Motor neuron (in vitro differentiated cells): ENCODE data around the gene USP46. TPM values are rescaled to one million over a fixed set of nuclear protein-coding genes. Genes with fewer than 3 reads are reported as not detected.

Experiments
- ATAC-seq, 8 experiments: fragments of 200-7000 bp; cut with Tn5 transposase; replicated peaks in 6 of 8; 2 replicates each; pipeline ENCODE4 v1.8.0; 2021; ENCODE audit warnings: mild to moderate bottlenecking in 8 of 8, moderate library complexity in 8 of 8
- H3K27ac ChIP-seq, 2 donors: fragments of 250-450 bp; sonication (Bioruptor Pico); 2 replicates each; pipeline ENCODE4 v1.9.0; 2021; ENCODE audit warnings: antibody characterized with exemption in 2 of 2, mild to moderate bottlenecking in 2 of 2, moderate library complexity in 1 of 2
- H3K4me1 ChIP-seq, 2 donors: fragments of 250-450 bp; sonication (Bioruptor Pico); replicated peaks in 1 of 2; 2 replicates each; pipeline ENCODE4 v1.6.1; 2021; ENCODE audit warnings: antibody characterized with exemption in 2 of 2, mild to moderate bottlenecking in 2 of 2, moderate library complexity in 1 of 2
- H3K4me3 ChIP-seq, 5 donors: fragments of 250-450 bp; sonication (Bioruptor Pico); 2 replicates each; pipeline ENCODE4 v1.9.0; 2021; ENCODE audit warnings: antibody characterized with exemption in 5 of 5, mild to moderate bottlenecking in 5 of 5, moderate library complexity in 4 of 5
- WGBS, 10 experiments: fragments of 450-650 bp; shearing (Covaris generic); methylation state at CpG; one replicate each; pipeline ENCODE4 v1.0.0; 2022; 5-methylcytosine and 5-hydroxymethylcytosine counted together
- in situ Hi-C, 9 experiments: fragments of 400-800 bp; cut with MboI; loops; one replicate each; pipeline ENCODE4 v1.15.0; 2021; ENCODE audit warnings: low sequenced_read_pairs in 9 of 9, low pct_unique_long_range_greater_than_20kb in 2 of 9; ENCODE audit not compliant: unreplicated experiment in 9 of 9
- total RNA-seq, 8 experiments: library from RNA; unstranded; fragments of 300-600 nt; gene quantifications; 2 replicates each; pipeline versions ENCODE4 v1.2.3 to v1.2.4, GENCODE V29; 2022

USP46 gene
- total RNA-seq, 8 experiments from 2014 or later = 9.2 to 20.7 (median 13.0) TPM

GRCh38 chr4:52576326-52576725, 82.8 kb downstream of the USP46 start:
- in situ Hi-C loops = loop anchor here in 1 of 9 experiments (25.0 kb wide), 1 partner anchor 411 kb away; no protein-coding TSS in a partner anchor

GRCh38 chr4:52575406-52575805, 83.7 kb downstream of the USP46 start:
- Histone ChIP-seq H3K4me1 (no peaks in the 10 kb centered on the region), H3K27ac (no peak overlapping the region), H3K4me3 (no peak overlapping the region)
- in situ Hi-C loops = loop anchor here in 1 of 9 experiments (25.0 kb wide), 1 partner anchor 412 kb away; no protein-coding TSS in a partner anchor
- WGBS, 10 experiments = 100% methylated on average over 1 of the region's 1 CpG; no CpG with 5 or more reads in 7 of the 10 experiments
- no peak for ATAC-seq

More at GRCh38 chr4:52576326-52576725, 82.8 kb downstream of the USP46 start:
- no peak overlapping the region for H3K27ac ChIP-seq
- ATAC-seq = no peak
- 80 to 100% (median 94%) methylated on average over 2 to 7 of the region's 7 CpGs for WGBS, 10 experiments
- no peaks in the 10 kb centered on the region for H3K4me1 ChIP-seq
- no peak overlapping the region for H3K4me3 ChIP-seq

- Histone ChIP-seq H3K27ac (no peak overlapping the region), H3K4me1 (no peaks in the 10 kb centered on the region), H3K4me3 (no peak overlapping the region)
- peak in 4 of 8 experiments; percentile 38 to 62 (median 51) for ATAC-seq
- in situ Hi-C loops = loop anchor here in 1 of 9 experiments (25.0 kb wide), 1 partner anchor 413 kb away; no protein-coding TSS in a partner anchor
- WGBS, 10 experiments = 0 to 80% (median 57%) methylated on average over 1 to 5 of the region's 5 CpGs
Observed at GRCh38 chr4:52574036-52574435, 85.1 kb downstream of the USP46 start.

GRCh38 chr4:52573551-52573950, 85.5 kb downstream of the USP46 start:
- in situ Hi-C loops = loop anchor here in 1 of 9 experiments (25.0 kb wide), 1 partner anchor 414 kb away; no protein-coding TSS in a partner anchor
- H3K4me3 ChIP-seq = no peak overlapping the region
- no peak for ATAC-seq
- 71 to 100% (median 100%) methylated on average over 1 of the region's 1 CpG; no CpG with 5 or more reads in 5 of the 10 experiments for WGBS, 10 experiments
- H3K27ac ChIP-seq = no peak overlapping the region
- H3K4me1 ChIP-seq = no peaks in the 10 kb centered on the region

GRCh38 chr4:52572936-52573485, 86.1 kb downstream of the USP46 start:
- in situ Hi-C loops = loop anchor here in 1 of 9 experiments (25.0 kb wide), 1 partner anchor 414 kb away; no protein-coding TSS in a partner anchor
- H3K27ac ChIP-seq = no peak overlapping the region

DNA sequence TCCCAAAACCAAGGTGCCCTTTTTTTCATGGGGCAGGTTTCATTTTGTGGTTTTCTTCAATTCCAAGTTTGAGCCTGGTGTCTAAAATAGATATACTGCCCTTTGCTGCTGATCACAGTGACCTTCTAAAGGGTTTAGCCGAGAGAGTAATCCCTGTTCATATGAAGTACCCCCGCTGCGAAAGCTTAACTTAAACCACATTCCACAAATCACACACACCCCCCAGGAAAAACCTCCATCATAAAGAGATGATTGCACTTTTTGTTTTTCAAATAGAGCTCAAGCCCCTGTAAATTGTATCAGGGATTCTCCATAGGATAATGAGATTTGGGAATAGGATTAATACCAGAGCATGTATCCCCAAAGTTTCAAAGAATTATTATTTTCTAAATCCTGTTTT, 90.8 kb downstream of the USP46 start:
- WGBS, 10 experiments = 82 to 100% (median 89%) methylated on average over 2 to 3 of the region's 3 CpGs; no CpG with 5 or more reads in 2 of the 10 experiments
- no peak overlapping the region for H3K4me3 ChIP-seq
- no peaks in the 10 kb centered on the region for H3K4me1 ChIP-seq
- in situ Hi-C loops = loop anchor here in 1 of 9 experiments (25.0 kb wide), 1 partner anchor 419 kb away; no protein-coding TSS in a partner anchor
- H3K27ac ChIP-seq = no peak overlapping the region
- no peak for ATAC-seq

More at GRCh38 chr4:52572936-52573485, 86.1 kb downstream of the USP46 start:
- peak in 2 of 8 experiments; percentile 59 to 71 for ATAC-seq
- Histone ChIP-seq H3K4me3 (no peak overlapping the region), H3K4me1 (no peaks in the 10 kb centered on the region)
- WGBS, 10 experiments = 83 to 100% (median 93%) methylated on average over 2 to 5 of the region's 6 CpGs; no CpG with 5 or more reads in 1 of the 10 experiments

GRCh38 chr4:52566136-52567031, 92.7 kb downstream of the USP46 start:
- WGBS, 10 experiments = 0 to 100% (median 60%) methylated on average over 1 to 2 of the region's 2 CpGs; no CpG with 5 or more reads in 5 of the 10 experiments
- peak in 1 of 8 experiments; percentile 35 for ATAC-seq
- in situ Hi-C loops = loop anchor here in 1 of 9 experiments (25.0 kb wide), 1 partner anchor 421 kb away; no protein-coding TSS in a partner anchor
- no peak overlapping the region for H3K27ac ChIP-seq
- no peaks in the 10 kb centered on the region for H3K4me1 ChIP-seq
- no peak overlapping the region for H3K4me3 ChIP-seq

- 50 to 100% (median 100%) methylated on average over 1 of the region's 1 CpG; no CpG with 5 or more reads in 7 of the 10 experiments for WGBS, 10 experiments
- in situ Hi-C loops = loop anchor here in 1 of 9 experiments (25.0 kb wide), 1 partner anchor 426 kb away; no protein-coding TSS in a partner anchor
- H3K4me1 ChIP-seq = no peaks in the 10 kb centered on the region
- H3K4me3 ChIP-seq = no peak overlapping the region
- H3K27ac ChIP-seq = no peak overlapping the region
- peak in 1 of 8 experiments; percentile 14 for ATAC-seq
Observed at GRCh38 chr4:52560844-52561280, 98.2 kb downstream of the USP46 start.

DNA sequence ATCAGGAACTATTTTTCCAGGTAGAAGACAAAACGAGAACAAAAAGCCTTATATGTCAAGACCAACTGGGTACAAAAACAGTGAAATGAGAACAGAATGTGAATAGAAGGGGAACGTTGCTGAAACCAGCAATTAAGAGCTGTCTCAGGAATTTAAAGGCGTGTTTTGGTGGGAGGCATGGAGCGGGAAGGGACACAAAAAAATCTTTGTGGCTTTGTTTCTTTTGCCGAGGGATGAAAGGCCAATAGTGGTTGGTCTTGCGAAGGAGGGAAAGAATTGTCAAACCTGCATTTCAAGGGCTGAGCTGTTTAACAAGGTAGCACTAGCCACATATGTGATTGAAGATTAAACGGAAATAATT, 103.8 kb downstream of the USP46 start:
- Histone ChIP-seq H3K27ac (no peak overlapping the region), H3K4me1 (no peaks in the 10 kb centered on the region), H3K4me3 (no peak overlapping the region)
- WGBS, 10 experiments = 0 to 80% (median 46%) methylated on average over 1 to 7 of the region's 7 CpGs
- ATAC-seq = no peak
- in situ Hi-C loops = loop anchor here in 1 of 9 experiments (25.0 kb wide), 1 partner anchor 432 kb away; no protein-coding TSS in a partner anchor

DNA sequence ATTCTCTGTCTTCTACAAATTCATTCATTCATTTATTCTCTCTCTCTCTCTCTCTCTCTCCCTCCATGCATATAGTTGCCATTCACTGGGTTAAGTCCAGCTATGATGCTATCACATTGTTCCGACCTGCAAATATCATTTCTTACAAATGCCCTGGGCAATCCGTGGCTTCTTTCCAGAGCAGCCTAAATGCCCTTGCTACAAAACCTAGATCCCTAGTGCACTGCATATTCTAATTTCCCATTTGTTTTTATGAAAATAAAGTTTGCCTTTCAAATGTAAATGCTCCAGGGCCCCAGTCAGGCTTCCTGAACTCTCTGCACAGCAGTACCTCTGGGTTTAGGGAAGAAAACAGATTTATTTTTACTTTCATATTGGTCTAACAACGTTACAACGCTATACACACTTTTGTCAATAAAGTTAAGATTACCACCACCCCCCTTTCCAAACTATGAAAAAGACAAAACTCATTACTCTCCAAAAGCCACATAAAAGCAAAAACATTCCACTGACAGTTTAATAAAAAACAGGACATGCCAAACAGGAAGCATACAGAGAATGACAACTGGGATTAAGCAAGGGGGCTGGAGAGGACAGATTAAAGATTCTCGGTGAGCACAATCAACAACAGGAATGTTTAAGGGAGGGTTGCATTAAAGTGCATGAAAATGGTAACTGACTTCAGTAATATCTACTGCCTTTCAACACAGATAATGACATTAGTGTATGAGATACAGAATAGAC, 104.3 kb downstream of the USP46 start:
- 17 to 67% (median 28%) methylated on average over 1 to 5 of the region's 5 CpGs; no CpG with 5 or more reads in 1 of the 10 experiments for WGBS, 10 experiments
- Histone ChIP-seq H3K4me1 (no peaks in the 10 kb centered on the region), H3K27ac (no peak overlapping the region), H3K4me3 (no peak overlapping the region)
- in situ Hi-C loops = loop anchor here in 1 of 9 experiments (25.0 kb wide), 1 partner anchor 433 kb away; no protein-coding TSS in a partner anchor
- ATAC-seq = peak in 3 of 8 experiments; percentile 76 to 82 (median 76)

DNA sequence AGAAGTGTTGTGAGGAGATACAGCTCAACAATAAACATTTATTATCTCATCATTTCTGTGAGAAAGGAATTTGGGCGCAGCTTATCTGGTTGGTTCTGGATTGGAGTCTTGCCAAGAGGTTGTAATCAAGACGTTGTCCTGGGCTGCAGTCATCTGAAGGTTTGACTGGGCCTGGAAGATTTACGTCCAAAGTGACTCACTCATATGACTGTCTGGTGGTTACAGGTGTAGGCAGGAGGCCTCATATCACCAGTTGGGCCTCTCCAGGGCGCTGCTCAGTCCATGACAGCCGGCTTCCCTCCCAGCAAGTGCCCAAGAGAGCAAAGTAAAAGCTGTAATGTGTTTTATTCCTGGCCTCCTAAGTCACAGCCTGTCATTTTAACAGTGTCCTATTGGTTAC, 106.3 kb downstream of the USP46 start:
- no peak overlapping the region for H3K4me3 ChIP-seq
- no peaks in the 10 kb centered on the region for H3K4me1 ChIP-seq
- 33 to 100% (median 88%) methylated on average over 1 to 4 of the region's 5 CpGs; no CpG with 5 or more reads in 4 of the 10 experiments for WGBS, 10 experiments
- in situ Hi-C loops = loop anchor here in 1 of 9 experiments (25.0 kb wide), 1 partner anchor 435 kb away; no protein-coding TSS in a partner anchor
- no peak overlapping the region for H3K27ac ChIP-seq
- no peak for ATAC-seq

- ATAC-seq = no peak
- Histone ChIP-seq H3K27ac (no peak overlapping the region), H3K4me1 (no peaks in the 10 kb centered on the region), H3K4me3 (no peak overlapping the region)
- WGBS, 10 experiments = 75 to 100% (median 100%) methylated on average over 1 of the region's 1 CpG; no CpG with 5 or more reads in 7 of the 10 experiments
- in situ Hi-C loops = loop anchor here in 1 of 9 experiments (25.0 kb wide), 1 partner anchor 436 kb away; no protein-coding TSS in a partner anchor
Observed at GRCh38 chr4:52551487-52551886, 107.6 kb downstream of the USP46 start.
